ENCODE results near the gene TBX15.

GRCh38 chr1:118912574-118912973, 75.6 kb downstream of the TBX15 start:
- TF ChIP-seq CTCF (conservative IDR thresholded peaks at IDR 0.05; ENCODE audit: low read depth, low read length) (no peak), EZH2 (IDR thresholded peaks at IDR 0.05; ENCODE audit: borderline replicate concordance, low read depth, low read length, poor library complexity, severe bottlenecking) (no peak)

All from A673 (cell line).